Activated naive CD4-positive, alpha-beta T cell treated with anti-CD3 and anti-CD28 coated beads, Interleukin-2, amount 50 U/mL, for 24 hours (primary cell): Measurements from ENCODE around the gene MYO6.

Experiments
- H3K27ac Mint-ChIP-seq: one replicate; pipeline ENCODE4 v1.8.0; 2021; ENCODE audit warnings: mild to moderate bottlenecking, mixed read lengths
- H3K27me3 Mint-ChIP-seq: one replicate; pipeline ENCODE4 v1.8.0; 2021; ENCODE audit warnings: mixed read lengths
- H3K36me3 Mint-ChIP-seq: one replicate; pipeline ENCODE4 v1.8.0; 2021; ENCODE audit warnings: mixed read lengths
- H3K4me1 Mint-ChIP-seq: one replicate; pipeline ENCODE4 v1.8.0; 2021; ENCODE audit warnings: mixed read lengths
- H3K4me3 Mint-ChIP-seq: one replicate; pipeline ENCODE4 v1.8.0; 2021; ENCODE audit warnings: mild to moderate bottlenecking, mixed read lengths
- H3K9me3 Mint-ChIP-seq: one replicate; pipeline ENCODE4 v1.8.0; 2021; ENCODE audit warnings: mixed read lengths

Gene MYO6

GRCh38 chr6:75842191-75842590, 93.2 kb downstream of the MYO6 start:
- H3K4me1 Mint-ChIP-seq = no peaks in the 10 kb centered on the region
- H3K27ac Mint-ChIP-seq = no peak overlapping the region
- no peak overlapping the region for H3K4me3 Mint-ChIP-seq
- H3K9me3 Mint-ChIP-seq = no peaks in the 10 kb centered on the region
- H3K36me3 Mint-ChIP-seq = peaks cover 2% of the 10 kb centered on the region
- no peaks in the 10 kb centered on the region for H3K27me3 Mint-ChIP-seq

- no peaks in the 10 kb centered on the region for H3K27me3 Mint-ChIP-seq
- no peak overlapping the region for H3K4me3 Mint-ChIP-seq
Measured at GRCh38 chr6:75842732-75843131, 93.7 kb downstream of the MYO6 start.

GRCh38 chr6:75843396-75843795, 94.4 kb downstream of the MYO6 start:
- no peak overlapping the region for H3K27ac Mint-ChIP-seq
- no peaks in the 10 kb centered on the region for H3K4me1 Mint-ChIP-seq
- no peak overlapping the region for H3K4me3 Mint-ChIP-seq
- peaks cover 2% of the 10 kb centered on the region for H3K36me3 Mint-ChIP-seq
- H3K27me3 Mint-ChIP-seq = no peaks in the 10 kb centered on the region
- no peaks in the 10 kb centered on the region for H3K9me3 Mint-ChIP-seq

More at GRCh38 chr6:75842732-75843131, 93.7 kb downstream of the MYO6 start:
- Mint-ChIP-seq H3K27ac (no peak overlapping the region), H3K4me1 (no peaks in the 10 kb centered on the region), H3K9me3 (no peaks in the 10 kb centered on the region), H3K36me3 (peaks cover 2% of the 10 kb centered on the region)

- no peaks in the 10 kb centered on the region for H3K36me3 Mint-ChIP-seq
- H3K4me1 Mint-ChIP-seq = no peaks in the 10 kb centered on the region
- H3K27me3 Mint-ChIP-seq = peaks cover 8% of the 10 kb centered on the region
- H3K9me3 Mint-ChIP-seq = no peaks in the 10 kb centered on the region
- H3K27ac Mint-ChIP-seq = no peak overlapping the region
- no peak overlapping the region for H3K4me3 Mint-ChIP-seq
Measured at GRCh38 chr6:75848274-75848673, 99.2 kb downstream of the MYO6 start.

- Mint-ChIP-seq H3K4me1 (no peaks in the 10 kb centered on the region), H3K9me3 (no peaks in the 10 kb centered on the region), H3K36me3 (no peaks in the 10 kb centered on the region), H3K27ac (no peak overlapping the region), H3K27me3 (peaks cover 9% of the 10 kb centered on the region), H3K4me3 (no peak overlapping the region)
Measured at GRCh38 chr6:75849329-75850025, 100.4 kb downstream of the MYO6 start.

- Mint-ChIP-seq H3K4me1 (no peaks in the 10 kb centered on the region), H3K36me3 (no peaks in the 10 kb centered on the region), H3K9me3 (no peaks in the 10 kb centered on the region), H3K27me3 (peaks cover 10% of the 10 kb centered on the region), H3K27ac (no peak overlapping the region), H3K4me3 (no peak overlapping the region)
Measured at GRCh38 chr6:75850026-75850833, 101.2 kb downstream of the MYO6 start.

GRCh38 chr6:75852721-75853120, 103.7 kb downstream of the MYO6 start:
- Mint-ChIP-seq H3K27ac (no peak overlapping the region), H3K4me1 (no peaks in the 10 kb centered on the region), H3K9me3 (no peaks in the 10 kb centered on the region), H3K4me3 (no peak overlapping the region), H3K36me3 (no peaks in the 10 kb centered on the region), H3K27me3 (peaks cover 10% of the 10 kb centered on the region)

- Mint-ChIP-seq H3K4me1 (no peaks in the 10 kb centered on the region), H3K9me3 (no peaks in the 10 kb centered on the region), H3K27me3 (peaks cover 10% of the 10 kb centered on the region), H3K36me3 (no peaks in the 10 kb centered on the region), H3K27ac (no peak overlapping the region), H3K4me3 (no peak overlapping the region)
Measured at GRCh38 chr6:75853806-75854205, 104.8 kb downstream of the MYO6 start.

GRCh38 chr6:75855052-75855451, 106.0 kb downstream of the MYO6 start:
- Mint-ChIP-seq H3K4me3 (no peak overlapping the region), H3K36me3 (no peaks in the 10 kb centered on the region), H3K27ac (no peak overlapping the region), H3K9me3 (no peaks in the 10 kb centered on the region), H3K27me3 (peaks cover 11% of the 10 kb centered on the region), H3K4me1 (no peaks in the 10 kb centered on the region)

- H3K27me3 Mint-ChIP-seq = peaks cover 6% of the 10 kb centered on the region
- H3K4me3 Mint-ChIP-seq = no peak overlapping the region
- H3K27ac Mint-ChIP-seq = no peak overlapping the region
- H3K4me1 Mint-ChIP-seq = no peaks in the 10 kb centered on the region
- no peaks in the 10 kb centered on the region for H3K9me3 Mint-ChIP-seq
- H3K36me3 Mint-ChIP-seq = no peaks in the 10 kb centered on the region
Measured at GRCh38 chr6:75856902-75857301, 107.9 kb downstream of the MYO6 start.

GRCh38 chr6:75863001-75863400, 114.0 kb downstream of the MYO6 start:
- H3K27me3 Mint-ChIP-seq = peaks cover 10% of the 10 kb centered on the region
- no peak overlapping the region for H3K4me3 Mint-ChIP-seq
- H3K36me3 Mint-ChIP-seq = no peaks in the 10 kb centered on the region
- H3K27ac Mint-ChIP-seq = no peak overlapping the region
- H3K4me1 Mint-ChIP-seq = no peaks in the 10 kb centered on the region
- no peaks in the 10 kb centered on the region for H3K9me3 Mint-ChIP-seq

GRCh38 chr6:75863784-75864183, 114.7 kb downstream of the MYO6 start:
- Mint-ChIP-seq H3K4me3 (no peak overlapping the region), H3K27ac (no peak overlapping the region), H3K4me1 (no peaks in the 10 kb centered on the region), H3K36me3 (no peaks in the 10 kb centered on the region), H3K9me3 (no peaks in the 10 kb centered on the region), H3K27me3 (peaks cover 10% of the 10 kb centered on the region)

GRCh38 chr6:75864446-75864845, 115.4 kb downstream of the MYO6 start:
- Mint-ChIP-seq H3K4me3 (no peak overlapping the region), H3K9me3 (no peaks in the 10 kb centered on the region), H3K36me3 (no peaks in the 10 kb centered on the region), H3K4me1 (no peaks in the 10 kb centered on the region), H3K27ac (no peak overlapping the region), H3K27me3 (peaks cover 10% of the 10 kb centered on the region)

GRCh38 chr6:75870389-75870788, 121.3 kb downstream of the MYO6 start:
- Mint-ChIP-seq H3K27ac (no peak overlapping the region), H3K4me1 (no peaks in the 10 kb centered on the region), H3K4me3 (no peak overlapping the region)

GRCh38 chr6:75874224-75874623, 125.2 kb downstream of the MYO6 start:
- Mint-ChIP-seq H3K4me3 (no peak overlapping the region), H3K27ac (no peak overlapping the region), H3K36me3 (no peaks in the 10 kb centered on the region), H3K27me3 (no peaks in the 10 kb centered on the region), H3K4me1 (no peaks in the 10 kb centered on the region), H3K9me3 (no peaks in the 10 kb centered on the region)

More at GRCh38 chr6:75870389-75870788, 121.3 kb downstream of the MYO6 start:
- H3K9me3 Mint-ChIP-seq = no peaks in the 10 kb centered on the region
- no peaks in the 10 kb centered on the region for H3K36me3 Mint-ChIP-seq
- peaks cover 5% of the 10 kb centered on the region for H3K27me3 Mint-ChIP-seq

- Mint-ChIP-seq H3K4me1 (no peaks in the 10 kb centered on the region), H3K9me3 (no peaks in the 10 kb centered on the region), H3K27ac (no peak overlapping the region), H3K27me3 (no peaks in the 10 kb centered on the region), H3K4me3 (no peak overlapping the region), H3K36me3 (no peaks in the 10 kb centered on the region)
Measured at GRCh38 chr6:75876152-75876551, 127.1 kb downstream of the MYO6 start.
